Loucy (cell line): ENCODE results near the gene FOXC1.

Experiments
- EZH2phosphoT487 ChIP-seq: fragments of 200-600 bp; IDR thresholded peaks from 2 replicates; pipeline ENCODE4 v1.6.1; 2018; ENCODE audit warnings: antibody characterized with exemption, mild to moderate bottlenecking, moderate library complexity, borderline replicate concordance
- TF ChIP-seq, protein P1 (sequence below): fragments of 200-600 bp; sonication (generic); conservative IDR thresholded peaks from 2 replicates; pipeline ENCODE4 v1.5.1; 2014; ENCODE audit warnings: mild to moderate bottlenecking, antibody characterized with exemption, low read length

DNA sequence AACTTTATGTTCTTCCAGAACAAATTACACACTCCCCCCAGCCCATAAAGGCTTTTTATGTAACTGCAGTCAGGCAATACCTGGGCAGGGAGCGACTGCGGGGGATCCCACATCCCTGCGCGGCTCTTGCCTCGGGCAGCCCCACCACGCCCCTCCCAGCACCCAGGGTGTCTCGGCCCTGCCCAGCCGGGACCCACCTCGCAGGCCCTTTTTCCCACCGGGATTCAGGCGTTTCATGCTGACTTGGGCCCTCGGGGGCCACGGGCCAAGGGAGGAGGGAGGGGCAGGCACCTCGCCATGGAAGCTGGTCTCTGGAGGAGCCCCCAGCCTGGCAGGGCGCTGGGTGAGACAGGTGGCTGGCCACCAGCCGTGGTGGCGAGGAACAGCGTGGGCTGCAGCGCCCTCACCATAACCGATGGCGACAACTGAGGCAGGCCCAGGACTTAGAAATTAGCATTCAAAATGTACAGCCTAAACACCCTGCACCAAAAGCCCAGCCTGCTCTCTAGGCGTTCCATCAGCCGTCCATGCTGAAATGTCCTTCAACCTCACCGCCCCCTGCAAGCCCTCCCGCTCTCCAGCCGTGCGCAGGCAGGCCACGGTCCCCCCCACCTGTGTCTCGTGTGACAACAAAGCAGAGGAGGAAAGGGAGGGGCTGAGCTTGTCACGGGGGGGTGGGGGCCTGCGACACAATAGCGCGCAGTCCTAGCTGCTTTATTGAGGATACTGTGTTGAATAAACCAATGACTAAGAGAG, 15.1 kb upstream of the FOXC1 start:
- TF ChIP-seq, protein P1, sequence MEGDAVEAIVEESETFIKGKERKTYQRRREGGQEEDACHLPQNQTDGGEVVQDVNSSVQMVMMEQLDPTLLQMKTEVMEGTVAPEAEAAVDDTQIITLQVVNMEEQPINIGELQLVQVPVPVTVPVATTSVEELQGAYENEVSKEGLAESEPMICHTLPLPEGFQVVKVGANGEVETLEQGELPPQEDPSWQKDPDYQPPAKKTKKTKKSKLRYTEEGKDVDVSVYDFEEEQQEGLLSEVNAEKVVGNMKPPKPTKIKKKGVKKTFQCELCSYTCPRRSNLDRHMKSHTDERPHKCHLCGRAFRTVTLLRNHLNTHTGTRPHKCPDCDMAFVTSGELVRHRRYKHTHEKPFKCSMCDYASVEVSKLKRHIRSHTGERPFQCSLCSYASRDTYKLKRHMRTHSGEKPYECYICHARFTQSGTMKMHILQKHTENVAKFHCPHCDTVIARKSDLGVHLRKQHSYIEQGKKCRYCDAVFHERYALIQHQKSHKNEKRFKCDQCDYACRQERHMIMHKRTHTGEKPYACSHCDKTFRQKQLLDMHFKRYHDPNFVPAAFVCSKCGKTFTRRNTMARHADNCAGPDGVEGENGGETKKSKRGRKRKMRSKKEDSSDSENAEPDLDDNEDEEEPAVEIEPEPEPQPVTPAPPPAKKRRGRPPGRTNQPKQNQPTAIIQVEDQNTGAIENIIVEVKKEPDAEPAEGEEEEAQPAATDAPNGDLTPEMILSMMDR = no peak; the same call in 1 of the 2 replicates
- TF ChIP-seq EZH2phosphoT487 = no peak
